IMR-90 (cell line): ENCODE data around the gene ADAMTS16. TPM values are rescaled to one million over a fixed set of nuclear protein-coding genes. Genes with fewer than 3 reads are reported as not detected.

Source experiments
- ATAC-seq: fragments of 200-7000 bp; cut with Tn5 transposase; 2 replicates; pipeline ENCODE4 v1.9.1; 2020; ENCODE audit warnings: low read depth, mild to moderate bottlenecking, moderate library complexity
- BruUV-seq: library from RNA; stranded (reverse); fragments of 400-500 nt; replicated peaks from 2 replicates; lab custom pipeline; 2021; lab: Mats Ljungman, UMichigan
- CTCF ChIA-PET: fragments of 300-600 bp; formaldehyde crosslinking; extraction: SDS; loops from one replicate; lab custom pipeline; 2021; ENCODE audit warnings: antibody characterized with exemption; lab: Yijun Ruan, JAX
- POLR2A ChIA-PET: fragments of 300-600 bp; sonication (Branson Sonifier 250); formaldehyde crosslinking; loops from one replicate; lab custom pipeline; 2022; ENCODE audit warnings: antibody characterized with exemption; ENCODE audit not compliant: unreplicated experiment; lab: Charles Lee
- DNase-seq: peaks from one replicate; pipeline ENCODE4 v3.0.0; 2013
- H2AFZ ChIP-seq: replicated peaks from 2 replicates; pipeline ENCODE3; 2013; ENCODE audit warnings: low read length, mild to moderate bottlenecking; ENCODE audit not compliant: poor library complexity
- H2AK5ac ChIP-seq: 2 replicates; pipeline ENCODE4 v1.6.1; 2013; ENCODE audit warnings: low read depth, low read length, inconsistent platforms
- H2AK9ac ChIP-seq: replicated peaks from 2 replicates; pipeline ENCODE3; 2013; ENCODE audit warnings: mild to moderate bottlenecking, low read depth, low read length, moderate library complexity; ENCODE audit not compliant: poor library complexity
- H2BK120ac ChIP-seq: 2 replicates; pipeline ENCODE4 v1.6.1; 2013; ENCODE audit warnings: low read depth, low read length, inconsistent platforms
- H2BK15ac ChIP-seq: 3 replicates; pipeline ENCODE4 v1.6.1; 2013; ENCODE audit warnings: low read depth, low read length, inconsistent platforms
- H2BK20ac ChIP-seq: 2 replicates; pipeline ENCODE4 v1.6.1; 2013; ENCODE audit warnings: low read depth, mild to moderate bottlenecking, inconsistent platforms, low read length, moderate library complexity
- H2BK5ac ChIP-seq: 2 replicates; pipeline ENCODE4 v1.6.1; 2013; ENCODE audit warnings: mild to moderate bottlenecking, low read depth, low read length, inconsistent platforms; ENCODE audit not compliant: poor library complexity, severe bottlenecking
- H3K14ac ChIP-seq: replicated peaks from 2 replicates; pipeline ENCODE4 v1.6.1; 2013; ENCODE audit warnings: low read depth, low read length, inconsistent platforms
- H3K18ac ChIP-seq: 2 replicates; pipeline ENCODE4 v1.6.1; 2013; ENCODE audit warnings: low read depth, low read length, control low read depth
- H3K23ac ChIP-seq: 2 replicates; pipeline ENCODE4 v1.6.1; 2013; ENCODE audit warnings: low read depth, low read length, inconsistent platforms
- H3K27ac ChIP-seq: 2 replicates; pipeline ENCODE4 v1.5.1; 2013; ENCODE audit warnings: mild to moderate bottlenecking, control low read depth, low read length; ENCODE audit not compliant: insufficient read depth
- H3K27me3 ChIP-seq: 2 replicates; pipeline ENCODE4 v1.6.1; 2013; ENCODE audit warnings: low read length; ENCODE audit not compliant: control insufficient read depth, insufficient read depth
- H3K36me3 ChIP-seq: 2 replicates; pipeline ENCODE4 v1.6.1; 2013; ENCODE audit warnings: low read length, mixed read lengths; ENCODE audit not compliant: control insufficient read depth, insufficient read depth
- H3K4ac ChIP-seq: 2 replicates; pipeline ENCODE4 v1.6.1; 2013; ENCODE audit warnings: low read depth, low read length, inconsistent platforms
- H3K4me1 ChIP-seq: 2 replicates; pipeline ENCODE4 v1.6.1; 2013; ENCODE audit warnings: low read length, mixed read lengths; ENCODE audit not compliant: control insufficient read depth, insufficient read depth
- H3K4me2 ChIP-seq: 2 replicates; pipeline ENCODE4 v1.6.1; 2013; ENCODE audit warnings: low read depth, mild to moderate bottlenecking, control low read depth, low read length, moderate library complexity
- H3K4me3 ChIP-seq: 2 replicates; pipeline ENCODE4 v1.5.1; 2013; ENCODE audit warnings: low read depth, mild to moderate bottlenecking, control low read depth, low read length, moderate library complexity; ENCODE audit not compliant: insufficient read depth
- H3K56ac ChIP-seq: 2 replicates; pipeline ENCODE4 v1.6.1; 2013; ENCODE audit warnings: low read length, inconsistent platforms; ENCODE audit not compliant: insufficient read depth; ENCODE audit errors: extremely low read depth
- H3K79me1 ChIP-seq, 2 experiments: 2 replicates each; pipeline ENCODE4 v1.6.1; 2013; ENCODE audit warnings: low read length in 2 of 2, inconsistent platforms in 1 of 2, low read depth in 1 of 2
- H3K9ac ChIP-seq: 2 replicates; pipeline ENCODE4 v1.6.1; 2013; ENCODE audit warnings: low read depth, low read length, control low read depth
- H3K9me1 ChIP-seq: 2 replicates; pipeline ENCODE4 v1.6.1; 2013; ENCODE audit warnings: low read length, inconsistent platforms; ENCODE audit not compliant: insufficient read depth
- H3K9me3 ChIP-seq: 2 replicates; pipeline ENCODE4 v1.6.1; 2013; ENCODE audit warnings: low read length; ENCODE audit not compliant: control insufficient read depth, insufficient read depth
- H4K20me1 ChIP-seq: 2 replicates; pipeline ENCODE4 v1.6.1; 2013; ENCODE audit warnings: low read length, inconsistent platforms; ENCODE audit not compliant: insufficient read depth
- H4K5ac ChIP-seq: 2 replicates; pipeline ENCODE4 v1.6.1; 2013; ENCODE audit warnings: mild to moderate bottlenecking, low read depth, low read length, control low read depth
- H4K8ac ChIP-seq, 2 experiments: 2 replicates each; pipeline ENCODE4 v1.6.1; 2013; ENCODE audit warnings: low read depth in 2 of 2, low read length in 2 of 2, control low read depth in 1 of 2, inconsistent platforms in 1 of 2
- H4K91ac ChIP-seq: 2 replicates; pipeline ENCODE4 v1.6.1; 2013; ENCODE audit warnings: low read depth, low read length, inconsistent platforms; ENCODE audit not compliant: insufficient read depth
- BHLHE40 ChIP-seq: fragments of 150-350 bp; IDR thresholded peaks from 2 replicates; pipeline ENCODE4 v1.6.1; 2016; ENCODE audit warnings: mild to moderate bottlenecking, low read depth, low read length
- CTCF ChIP-seq: conservative IDR thresholded peaks from 2 replicates; pipeline ENCODE4 v1.5.1; 2012; ENCODE audit warnings: mild to moderate bottlenecking, low read depth, low read length, improper control_type of control experiment
- ELK1 ChIP-seq: fragments of 150-350 bp; IDR thresholded peaks from 2 replicates; pipeline ENCODE4 v1.6.1; 2016; ENCODE audit warnings: low read depth, mild to moderate bottlenecking, low read length, moderate library complexity, borderline replicate concordance
- FOS ChIP-seq: fragments of 150-350 bp; IDR thresholded peaks from 2 replicates; pipeline ENCODE4 v1.6.1; 2016; ENCODE audit warnings: low read depth, low read length
- MAZ ChIP-seq: IDR thresholded peaks from 2 replicates; pipeline ENCODE4 v1.6.1; 2012; ENCODE audit warnings: low read depth, mild to moderate bottlenecking, low read length, improper control_type of control experiment, moderate library complexity, borderline replicate concordance
- MXI1 ChIP-seq: IDR thresholded peaks from 2 replicates; pipeline ENCODE4 v1.6.1; 2012; ENCODE audit warnings: low read depth, mild to moderate bottlenecking, low read length, moderate library complexity, borderline replicate concordance
- RCOR1 ChIP-seq: IDR thresholded peaks from 2 replicates; pipeline ENCODE4 v1.6.1; 2012; ENCODE audit warnings: mild to moderate bottlenecking, low read length, improper control_type of control experiment; ENCODE audit not compliant: insufficient replicate concordance
- RFX5 ChIP-seq: IDR thresholded peaks from 2 replicates; pipeline ENCODE4 v1.8.0; 2012; ENCODE audit warnings: low read depth, mild to moderate bottlenecking, low read length, moderate library complexity
- WGBS, 2 experiments: methylation state at CpG; one replicate each; pipeline versions ENCODE4 v1.1.5 to v1.1.7; 2013; ENCODE audit warnings: missing lambda C conversion rate in 2 of 2; ENCODE audit not compliant: insufficient read length in 1 of 2; ENCODE audit errors: extremely low coverage in 2 of 2; 5-methylcytosine and 5-hydroxymethylcytosine counted together
- dilution Hi-C: fragments of 300-500 bp; cut with HindIII; formaldehyde crosslinking; loops from one replicate; pipeline ENCODE4 v1.14.3; 2018; ENCODE audit warnings: low sequenced_read_pairs; ENCODE audit not compliant: unreplicated experiment
- in situ Hi-C: fragments of 300-500 bp; cut with MboI; formaldehyde crosslinking; loops from 3 replicates; pipeline ENCODE4 v1.14.3; 2019; ENCODE audit warnings: low sequenced_read_pairs, inconsistent platforms, mixed read lengths
- intact Hi-C: fragments of 100-400 bp; cut with micrococcal nuclease; formaldehyde crosslinking; loops from 2 replicates; pipeline ENCODE4 v1.10.0; 2022
- polyA plus RNA-seq, 3 experiments: library from polyadenylated mRNA; depleted of rRNA; stranded (reverse); fragments of >200 nt; gene quantifications; 2 replicates each; pipeline ENCODE4 v1.2.3, GENCODE V29; 2012; ENCODE audit warnings: low replicate concordance in 1 of 3
- total RNA-seq: library from RNA; depleted of rRNA; stranded (reverse); fragments of >200 nt; gene quantifications from 2 replicates; pipeline ENCODE4 v1.2.3, GENCODE V29; 2012

The ADAMTS16 gene
- total and polyA plus RNA-seq, 2 of the 4 experiments (the other 2 are of a cell fraction), result 0.09 to 0.18 TPM

GRCh38 chr5:5326115-5326758 is 186.1 kb downstream of the ADAMTS16 start:
- H3K4me2 ChIP-seq, result no peak overlapping the region
- no peak overlapping the region for H4K8ac ChIP-seq
- no peaks in the 10 kb centered on the region for H4K20me1 ChIP-seq
- no peak overlapping the region for H2BK5ac ChIP-seq
- H3K9me1 ChIP-seq, result no peaks in the 10 kb centered on the region
- H3K9ac ChIP-seq, result no peak overlapping the region
- no peak overlapping the region for H2AFZ ChIP-seq
- intact Hi-C loops, result no loop called here
- no peak overlapping the region for H4K5ac ChIP-seq
- no peaks in the 10 kb centered on the region for H3K79me1 ChIP-seq
- no peak overlapping the region for H4K91ac ChIP-seq
- no peak overlapping the region for H2BK120ac ChIP-seq
- no peaks in the 10 kb centered on the region for H3K36me3 ChIP-seq
- TF ChIP-seq MXI1 (no peak), MAZ (no peak), RFX5 (no peak), RCOR1 (no peak), CTCF (no peak), ELK1 (no peak), BHLHE40 (no peak), FOS (no peak)
- no peak overlapping the region for H3K14ac ChIP-seq
- dilution Hi-C loops, result no loop called here
- H2BK20ac ChIP-seq, result no peak overlapping the region
- BruUV-seq, result no TSS peak
- no peaks in the 10 kb centered on the region for H3K4me1 ChIP-seq
- H3K56ac ChIP-seq, result no peak overlapping the region
- H2AK9ac ChIP-seq, result no peak overlapping the region
- H3K18ac ChIP-seq, result no peak overlapping the region
- DNase-seq (no peak), ATAC-seq (no peak)
- H3K27ac ChIP-seq, result no peak overlapping the region
- no peak overlapping the region for H3K4me3 ChIP-seq
- WGBS, 2 experiments, result 36% methylated on average over 3 of the region's 9 CpGs; no CpG with 5 or more reads in 1 of the 2 experiments
- no peak overlapping the region for H2AK5ac ChIP-seq
- H2BK15ac ChIP-seq, result no peak overlapping the region
- ChIA-PET POLR2A (no interaction called here), CTCF (no interaction called here)
- no peak overlapping the region for H3K4ac ChIP-seq
- in situ Hi-C loops, result no loop called here
- H3K9me3 ChIP-seq, result peaks cover 18% of the 10 kb centered on the region; the same call in 1 of the 2 replicates
- no peak overlapping the region for H3K23ac ChIP-seq
- H3K27me3 ChIP-seq, result no peaks in the 10 kb centered on the region
